PFSK-1 (cell line): Measurements from ENCODE around the gene SAMD4A.

Experiments
- FOXP2 ChIP-seq: optimal IDR thresholded peaks from 2 replicates; pipeline ENCODE3; 2011; ENCODE audit warnings: borderline replicate concordance, control low read depth, inconsistent platforms; ENCODE audit not compliant: insufficient read depth; ENCODE audit errors: extremely low read length, extremely low read depth
- POLR2AphosphoS5 ChIP-seq: IDR thresholded peaks from 2 replicates; pipeline ENCODE4 v1.6.1; 2012; ENCODE audit warnings: low read depth, mild to moderate bottlenecking, control low read depth, low read length, moderate library complexity
- REST ChIP-seq, 2 experiments: IDR thresholded peaks; 2 replicates each; pipeline versions ENCODE4 v1.6.1 to v1.8.0; 2011 to 2012; ENCODE audit warnings: low read depth in 2 of 2, low read length in 2 of 2, control low read depth in 1 of 2, inconsistent platforms in 1 of 2, mild to moderate bottlenecking in 1 of 2, moderate library complexity in 1 of 2; ENCODE audit not compliant: insufficient read depth in 1 of 2
- SIN3A ChIP-seq: IDR thresholded peaks from 2 replicates; pipeline ENCODE4 v1.6.1; 2012; ENCODE audit warnings: mild to moderate bottlenecking, low read length, moderate library complexity, borderline replicate concordance; ENCODE audit not compliant: insufficient read depth
- TAF1 ChIP-seq: IDR thresholded peaks from 2 replicates; pipeline ENCODE4 v1.6.1; 2012; ENCODE audit warnings: low read length, control low read depth, borderline replicate concordance; ENCODE audit not compliant: insufficient read depth

Gene SAMD4A

GRCh38 chr14:54692284-54692772 is 125.4 kb downstream of the SAMD4A start:
- TF ChIP-seq TAF1 (no peak), SIN3A (no peak), POLR2AphosphoS5 (no peak), REST (IDR thresholded peaks at IDR 0.05; ENCODE audit: insufficient read depth in 1 of 2, low read depth in 2 of 2, low read length in 2 of 2) (no peak), FOXP2 (no peak)

- TF ChIP-seq FOXP2 (no peak), SIN3A (no peak)
Observed at GRCh38 chr14:54693761-54694160, 126.8 kb downstream of the SAMD4A start.

GRCh38 chr14:54695196-54695595 is 128.3 kb downstream of the SAMD4A start:
- TF ChIP-seq FOXP2 (no peak), REST (IDR thresholded peaks at IDR 0.05; ENCODE audit: insufficient read depth in 1 of 2, low read depth in 2 of 2, low read length in 2 of 2) (no peak), SIN3A (no peak), TAF1 (no peak)

- no peak for TF ChIP-seq POLR2AphosphoS5
- TF ChIP-seq SIN3A = no peak
- no peak for TF ChIP-seq FOXP2
Observed at GRCh38 chr14:54697001-54697400, 130.1 kb downstream of the SAMD4A start.

GRCh38 chr14:54697803-54698202 is 130.9 kb downstream of the SAMD4A start:
- TF ChIP-seq SIN3A = no peak
- no peak for TF ChIP-seq POLR2AphosphoS5
- no peak for TF ChIP-seq TAF1
- TF ChIP-seq REST (IDR thresholded peaks at IDR 0.05; ENCODE audit: insufficient read depth in 1 of 2, low read depth in 2 of 2, low read length in 2 of 2) = no peak
- no peak for TF ChIP-seq FOXP2

GRCh38 chr14:54698501-54698900 is 131.6 kb downstream of the SAMD4A start:
- TF ChIP-seq REST (IDR thresholded peaks at IDR 0.05; ENCODE audit: insufficient read depth in 1 of 2, low read depth in 2 of 2, low read length in 2 of 2) (no peak), POLR2AphosphoS5 (no peak), TAF1 (no peak), SIN3A (no peak), FOXP2 (no peak)
